Measurements from ENCODE around the gene CLDN25. TPM values are rescaled to one million over a fixed set of nuclear protein-coding genes. Genes with fewer than 3 reads are reported as not detected.

The CLDN25 gene
- total RNA-seq, 1 experiment from 2014 or later: not detected

GRCh38 chr11:113778111-113778910 is 1.3 kb upstream of the CLDN25 start:
- Histone ChIP-seq H4K8ac (replicated peaks; ENCODE audit: insufficient read length, low read depth, low read length) (no peak overlapping the region), H3K14ac (ENCODE audit: insufficient read depth, low read length) (no peak overlapping the region), H3K79me1 (ENCODE audit: insufficient read depth, low read depth, low read length, poor library complexity, severe bottlenecking) (no peaks in the 10 kb centered on the region), H2BK12ac (ENCODE audit: insufficient read length, low read depth, low read length) (no peak overlapping the region), H3K23ac (ENCODE audit: insufficient read length, low read depth, low read length) (no peak overlapping the region), H3K23me2 (ENCODE audit: insufficient read length, low read depth, low read length, poor library complexity, severe bottlenecking) (no peaks in the 10 kb centered on the region), H3K9me3 (ENCODE audit: control insufficient read depth, low read depth, low read length) (no peaks in the 10 kb centered on the region), H3K27me3 (ENCODE audit: insufficient read depth, low read length) (no peaks in the 10 kb centered on the region), H3T11ph (ENCODE audit: low read length) (no peak overlapping the region), H4K5ac (ENCODE audit: insufficient read length, low read depth, low read length) (no peak overlapping the region), H4K20me1 (ENCODE audit: control insufficient read depth, insufficient read depth, insufficient read length) (no peaks in the 10 kb centered on the region), H2BK15ac (ENCODE audit: low read depth, low read length) (no peak overlapping the region), H3K4ac (ENCODE audit: low read depth, low read length) (no peak overlapping the region), H3K4me2 (ENCODE audit: insufficient read depth, insufficient read length, low read length) (no peak overlapping the region), H3K56ac (ENCODE audit: insufficient read length, low read depth, low read length) (no peak overlapping the region), H4K91ac (ENCODE audit: insufficient read length, low read depth, low read length) (no peak overlapping the region), H2BK5ac (ENCODE audit: insufficient read length, low read length) (no peak overlapping the region), H3K79me2 (ENCODE audit: insufficient read depth, low read length) (no peaks in the 10 kb centered on the region), H3K18ac (ENCODE audit: insufficient read length, low read depth, low read length) (no peak overlapping the region), H2AFZ (ENCODE audit: low read length) (no peak overlapping the region), H2BK120ac (ENCODE audit: low read depth, low read length, poor library complexity, severe bottlenecking) (no peak overlapping the region), H2BK20ac (ENCODE audit: low read depth, low read length, poor library complexity, severe bottlenecking) (no peak overlapping the region), H3K27ac (ENCODE audit: insufficient read length, low read depth, low read length) (no peak overlapping the region), H2AK5ac (ENCODE audit: insufficient read length, low read length) (no peak overlapping the region), H3K4me1 (ENCODE audit: insufficient read depth, low read length) (no peaks in the 10 kb centered on the region), H3K9ac (ENCODE audit: extremely low read depth, insufficient read length, low read length) (no peak overlapping the region)
- no peak overlapping the region for H3K27ac Mint-ChIP-seq
- peaks cover 21% of the 10 kb centered on the region for H3K27me3 Mint-ChIP-seq (ENCODE audit: low read depth)
- no peaks in the 10 kb centered on the region; a peak in 2 of 5 replicates for H3K9me3 Mint-ChIP-seq
- 100% methylated on average over 1 of the region's 11 CpGs for WGBS (ENCODE audit: extremely low coverage, insufficient read length, low lambda C conversion rate)
- no peaks in the 10 kb centered on the region for H3K36me3 Mint-ChIP-seq (ENCODE audit: insufficient read depth in 1 of 3, low read depth in 3 of 3)
- TF ChIP-seq CTCF (conservative IDR thresholded peaks at IDR 0.05): no peak
- DNase-seq: no peak
- no peaks in the 10 kb centered on the region for H3K4me1 Mint-ChIP-seq
- no peak overlapping the region for H3K4me3 Mint-ChIP-seq
